Stimulated activated CD4-positive, alpha-beta T cell treated with anti-CD3 and anti-CD28 coated beads, Interleukin-12 subunit alpha, Interleukin-12 subunit beta, amount 100 ng/mL, for 24 hours (primary cell): Measurements from ENCODE around the gene TRIP12.
"Not testable (repeated sequence)": the region's sequence is repeated elsewhere in the genome, so short reads cannot be mapped to it uniquely, and the experiment has no call there.

ENCODE experiments used
- DNase-seq, 2 experiments: peaks; one replicate each; pipeline ENCODE4 v3.0.0-alpha.2; 2020; ENCODE audit warnings: low read depth in 2 of 2

Gene TRIP12

DNA sequence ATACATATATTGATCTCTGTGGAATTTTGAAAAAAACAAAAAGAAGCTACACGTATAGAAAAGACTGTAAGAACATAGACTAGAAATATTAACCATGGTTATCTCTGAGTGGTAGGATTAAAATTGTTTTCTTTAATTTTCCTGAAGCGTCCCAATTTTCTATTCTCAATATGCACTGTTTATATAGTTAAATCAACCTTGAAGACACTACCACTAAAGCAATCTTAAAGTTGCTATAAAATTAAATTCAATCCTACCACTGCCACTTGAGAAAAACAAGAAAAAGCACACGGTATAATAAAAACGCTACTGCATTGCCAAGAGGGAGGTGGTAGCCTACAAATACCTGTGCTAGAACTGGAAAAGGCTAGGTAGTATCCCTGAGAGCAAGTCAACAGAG, 47.2 kb downstream of the TRIP12 start:
- no peak for DNase-seq

DNA sequence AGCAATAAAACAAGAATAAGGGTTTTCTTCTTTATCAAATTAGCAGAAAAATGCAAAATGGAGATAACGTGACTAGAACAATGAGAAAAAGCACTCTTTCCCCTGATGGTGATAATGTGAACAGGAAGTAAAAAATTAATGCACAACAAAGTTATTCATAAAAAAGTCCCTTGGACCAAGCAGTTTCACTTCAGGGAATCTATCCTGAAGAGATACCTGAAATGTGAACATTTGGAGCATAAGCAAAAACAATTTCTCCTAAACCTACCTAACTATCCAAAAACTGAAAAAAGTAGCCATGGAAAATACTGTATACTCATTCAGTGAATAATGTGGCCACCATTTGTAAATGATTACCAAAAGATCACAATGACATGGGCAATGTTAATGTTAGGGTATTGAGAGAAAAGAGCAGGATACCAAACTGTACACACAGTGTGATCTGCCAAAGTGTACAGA, 48.7 kb downstream of the TRIP12 start:
- DNase-seq = no peak

GRCh38 chr2:229870903-229871656, 50.7 kb downstream of the TRIP12 start:
- no peak for DNase-seq

DNA sequence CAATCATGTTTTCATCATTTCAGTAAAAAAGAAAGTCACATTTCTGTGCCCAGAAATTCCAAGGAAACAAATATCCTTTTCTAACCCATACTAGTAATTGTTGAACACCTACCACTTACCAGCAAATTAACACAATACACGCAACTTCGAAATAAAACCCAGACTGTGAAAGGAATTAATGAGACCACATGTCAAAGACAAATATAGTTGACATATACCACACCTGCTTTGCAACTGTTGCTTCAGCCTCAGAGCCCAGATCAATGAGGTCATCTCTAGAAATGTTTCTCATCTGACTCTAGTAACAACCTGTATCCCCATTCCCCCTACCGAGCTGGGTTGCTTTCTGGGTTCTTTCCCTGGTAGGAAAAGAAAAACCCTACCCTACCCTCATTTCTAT, 52.6 kb downstream of the TRIP12 start:
- no peak for DNase-seq

DNA sequence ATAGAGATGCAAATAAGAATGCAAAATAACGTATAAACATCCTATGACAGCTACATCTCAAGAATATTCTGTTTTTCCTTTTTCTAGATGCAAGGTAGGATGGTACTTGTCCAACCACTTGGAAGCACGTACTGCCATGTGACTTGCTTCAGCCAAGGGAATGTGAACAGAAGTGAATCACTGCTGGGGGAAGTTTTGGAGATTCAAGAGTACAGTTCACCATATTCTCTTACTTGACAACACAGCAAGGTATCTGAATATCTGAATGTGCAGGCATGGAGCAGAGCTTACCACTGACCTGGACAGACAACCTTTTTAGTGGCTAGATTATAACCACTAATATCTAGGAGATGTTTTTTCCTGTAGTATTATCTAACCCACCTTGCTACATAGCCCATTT, 53.0 kb downstream of the TRIP12 start:
- DNase-seq = no peak

GRCh38 chr2:229865033-229865432, 56.8 kb downstream of the TRIP12 start:
- no peak for DNase-seq

DNA sequence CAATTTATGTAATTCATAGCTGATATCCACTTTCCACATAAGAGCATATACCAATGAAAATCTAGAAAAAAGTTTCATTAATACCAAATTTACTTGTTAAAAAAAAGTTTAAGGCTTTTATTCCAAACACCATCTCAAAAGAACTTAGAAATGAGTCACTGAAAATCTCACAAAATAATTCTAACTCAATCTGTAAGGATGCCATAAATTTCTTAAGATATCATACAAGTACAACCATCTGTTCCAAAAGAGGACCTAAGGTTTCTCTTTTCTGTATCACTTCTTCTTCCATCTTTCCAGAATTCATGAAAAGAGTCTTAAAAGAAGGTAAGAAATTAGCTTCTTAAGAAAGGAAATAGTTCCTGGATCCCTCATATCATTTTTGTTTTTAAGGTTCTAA, 60.4 kb downstream of the TRIP12 start:
- DNase-seq = no peak

DNA sequence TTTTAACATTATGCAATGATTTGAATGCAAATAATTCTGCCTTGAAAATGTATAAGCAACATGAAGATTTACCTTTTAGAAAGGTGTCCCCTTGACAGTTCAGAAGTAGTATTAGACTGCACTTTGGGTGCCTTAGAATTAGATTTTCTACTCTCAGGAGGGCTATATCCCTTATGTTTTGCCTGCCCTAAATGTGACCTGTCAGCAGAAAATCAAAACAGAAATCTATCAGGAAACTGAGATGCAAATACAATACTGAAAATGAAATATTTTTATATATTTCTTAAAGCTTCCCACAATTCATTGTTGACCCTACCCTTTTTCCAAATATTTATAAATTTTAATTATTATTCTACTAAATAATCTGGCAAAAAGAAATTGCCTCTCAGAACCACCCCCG, 61.5 kb downstream of the TRIP12 start:
- DNase-seq = no peak

GRCh38 chr2:229858351-229858750, 63.5 kb downstream of the TRIP12 start:
- DNase-seq = no peak

GRCh38 chr2:229857634-229858033, 64.2 kb downstream of the TRIP12 start:
- DNase-seq = no peak

DNA sequence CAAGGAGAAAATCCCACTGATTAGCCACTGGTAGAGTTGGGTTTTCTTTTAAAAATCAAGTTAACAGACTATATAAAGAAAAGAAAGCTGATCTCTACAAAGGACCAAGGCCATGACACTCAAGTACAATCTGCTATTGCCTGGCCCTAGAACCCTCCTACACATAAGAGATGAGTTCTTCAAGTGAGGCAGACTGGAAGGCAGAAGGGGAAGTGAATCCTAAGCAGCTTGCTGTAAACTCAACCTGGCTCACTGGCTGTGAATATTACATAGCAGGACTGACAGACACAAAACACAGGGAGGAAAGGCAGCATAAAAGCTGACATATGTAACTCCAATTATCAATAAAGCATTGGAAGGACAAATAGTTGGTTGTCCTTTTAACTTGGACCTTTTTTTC, 65.4 kb downstream of the TRIP12 start:
- no peak for DNase-seq

DNA sequence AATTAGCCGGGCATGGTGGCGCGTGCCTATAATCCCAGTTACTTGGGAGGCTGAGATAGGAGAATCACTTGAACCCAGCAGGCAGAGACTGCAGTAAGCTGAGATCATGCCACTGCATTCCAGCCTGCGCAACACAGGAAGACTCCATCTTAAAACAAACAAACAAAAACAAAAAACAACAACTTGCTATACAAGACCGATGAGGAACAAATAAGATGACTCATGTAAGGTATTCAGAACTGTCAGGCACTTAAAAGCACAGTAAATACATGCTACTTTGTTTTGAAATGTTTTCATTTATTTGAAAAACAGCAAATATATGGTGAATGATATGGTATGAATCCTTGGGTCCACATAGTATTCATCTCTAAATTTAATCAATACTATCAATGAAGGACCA, 66.7 kb downstream of the TRIP12 start:
- no peak for DNase-seq

DNA sequence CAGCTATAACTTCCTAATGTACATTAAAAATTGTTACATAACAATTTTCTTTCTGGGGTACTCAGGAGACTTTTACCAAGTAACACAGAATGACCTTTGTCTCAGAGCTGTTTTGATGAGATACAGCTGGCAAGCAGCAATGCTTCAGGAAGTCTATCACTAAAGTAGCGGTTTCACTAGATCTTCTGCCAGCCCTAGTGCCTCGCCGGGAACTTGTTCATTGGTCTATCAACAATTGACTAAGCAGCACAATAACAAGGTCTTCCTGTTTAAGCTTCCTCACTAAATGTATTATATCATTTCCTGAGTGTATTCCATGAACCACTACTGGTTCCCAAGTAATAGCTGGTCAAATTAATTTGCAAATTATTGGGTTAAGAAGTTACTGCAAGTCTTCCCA, 69.2 kb downstream of the TRIP12 start:
- peak in 1 of 2 experiments; percentile 20 for DNase-seq

DNA sequence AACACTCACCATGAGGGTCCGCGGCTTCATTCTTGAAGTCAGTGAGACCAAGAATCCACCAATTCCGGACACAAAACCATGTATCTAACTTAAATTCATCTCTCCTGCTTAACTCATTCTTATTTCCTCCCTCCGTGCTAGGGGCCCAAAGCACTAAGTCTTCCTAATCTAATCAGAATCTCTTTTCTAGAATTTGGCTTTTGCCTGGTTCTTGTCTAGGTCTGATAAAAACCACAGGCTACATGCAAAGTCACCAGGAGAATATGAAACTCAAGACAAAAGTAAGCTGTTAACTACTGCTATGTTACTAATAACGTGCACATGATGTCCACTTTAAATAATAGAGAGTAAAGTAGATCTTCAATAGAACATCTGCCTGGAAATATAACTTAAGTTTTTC, 69.9 kb downstream of the TRIP12 start:
- DNase-seq = no peak

- DNase-seq = not testable (repeated sequence)
Observed at GRCh38 chr2:229850355-229851275, 71.2 kb downstream of the TRIP12 start.

DNA sequence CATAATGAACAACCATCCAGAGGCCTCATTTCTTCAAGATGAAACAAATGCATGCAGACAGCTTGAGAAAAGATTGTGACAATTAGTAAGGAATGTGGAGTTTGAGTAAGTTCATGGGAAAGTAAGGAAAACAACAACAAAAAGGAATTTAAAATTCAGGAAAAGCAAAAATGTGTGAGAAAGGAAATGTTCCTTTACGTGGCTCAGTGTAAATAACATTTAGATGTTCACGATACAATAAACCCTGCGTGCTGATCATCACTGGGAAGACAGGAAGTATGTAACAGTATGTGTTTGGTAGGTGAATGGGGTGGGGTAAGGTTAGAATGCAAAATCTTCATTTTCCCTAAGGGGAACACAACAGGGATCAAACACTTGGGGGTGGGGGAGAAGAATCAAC, 72.7 kb downstream of the TRIP12 start:
- DNase-seq = no peak

- no peak for DNase-seq
Observed at GRCh38 chr2:229843613-229844012, 78.2 kb downstream of the TRIP12 start.

DNA sequence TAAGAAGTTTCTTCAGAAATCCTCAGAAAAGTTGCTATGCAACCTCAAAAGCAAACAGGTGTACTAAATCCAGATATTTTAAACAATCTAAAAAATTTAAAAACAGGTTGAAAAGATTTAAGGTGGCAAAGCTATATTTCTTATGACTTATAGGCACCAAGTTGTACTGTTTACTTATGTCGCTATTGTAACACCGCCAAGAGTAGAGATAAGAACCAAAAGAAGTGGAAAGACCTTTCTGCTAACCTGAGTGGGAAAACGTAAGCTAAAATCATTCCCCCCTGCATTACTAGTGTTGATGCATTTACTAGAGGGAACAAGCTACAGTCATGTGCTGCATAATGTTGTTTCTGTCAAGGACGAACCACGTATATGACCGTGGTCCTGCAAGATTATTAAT, 83.1 kb downstream of the TRIP12 start:
- DNase-seq = no peak

DNA sequence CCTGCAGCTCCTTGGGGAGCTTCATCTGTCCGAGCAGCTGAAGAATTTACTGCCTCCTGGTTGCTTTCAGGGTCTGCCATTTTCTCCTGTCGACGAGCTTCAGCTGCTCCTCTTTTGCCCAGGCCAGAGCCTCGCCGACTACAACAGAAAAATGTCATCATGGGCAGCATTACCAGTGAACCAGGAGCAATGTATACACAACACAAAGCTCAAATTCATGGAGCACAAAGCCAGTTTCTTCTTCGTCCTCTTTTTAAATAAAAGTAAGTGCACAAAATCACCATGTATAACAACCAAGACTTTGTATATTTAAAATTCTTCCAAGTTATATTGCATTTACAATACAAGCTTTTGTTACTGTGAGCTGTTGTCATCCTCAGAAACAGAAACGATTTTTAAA, 85.0 kb downstream of the TRIP12 start:
- no peak for DNase-seq

GRCh38 chr2:229835596-229836283, 86.1 kb downstream of the TRIP12 start:
- no peak for DNase-seq

DNA sequence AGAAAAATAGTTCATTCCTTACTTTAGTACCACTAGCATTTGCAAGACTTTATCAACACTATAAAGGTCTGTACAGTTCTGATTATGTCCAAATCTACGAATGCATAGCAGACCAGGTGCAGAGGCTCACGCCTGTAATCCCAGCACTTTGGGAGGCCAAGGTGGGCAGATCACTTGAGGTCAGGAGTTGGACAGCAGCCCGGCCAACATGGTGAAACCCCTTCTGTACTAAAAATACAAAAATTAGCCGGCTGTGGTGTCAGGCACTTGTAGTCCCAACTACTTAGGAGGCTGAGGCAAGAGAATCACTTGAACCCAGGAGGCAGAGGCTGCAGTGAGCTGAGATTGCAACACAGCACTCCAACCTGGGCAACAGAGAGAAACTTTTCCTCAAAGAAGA, 87.4 kb downstream of the TRIP12 start:
- DNase-seq = not testable (repeated sequence)

DNA sequence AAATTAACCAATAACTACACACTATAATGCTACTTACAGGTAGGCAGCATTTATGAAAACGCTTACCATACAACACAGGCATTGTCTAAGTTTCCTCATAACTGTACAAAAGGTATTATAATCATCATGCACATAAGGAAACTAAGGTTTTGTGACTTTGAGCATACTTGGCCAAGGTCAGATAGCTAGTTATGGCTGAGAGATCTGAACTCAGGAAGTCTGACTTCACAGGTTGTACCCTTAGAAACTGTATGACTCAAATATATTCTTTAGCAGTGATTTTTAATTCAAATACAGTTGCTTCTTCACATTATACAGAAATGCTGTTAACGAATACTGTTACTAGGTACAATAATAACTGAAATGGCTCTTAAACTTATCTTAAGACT, 89.3 kb downstream of the TRIP12 start:
- DNase-seq = no peak
